HG03442 (cell line): ENCODE measurements around the gene MTSS2.

Experiments
- ATAC-seq: cut with Tn5 transposase; IDR thresholded peaks from one replicate; pipeline ENCODE4 v1.9.1; 2021; ENCODE audit warnings: mild to moderate bottlenecking, moderate library complexity; ENCODE audit not compliant: unreplicated experiment

Gene MTSS2

GRCh38 chr16:70715055-70715858 is 29.4 kb upstream of the MTSS2 start:
- ATAC-seq, result no peak

GRCh38 chr16:70714581-70715054 is 28.8 kb upstream of the MTSS2 start:
- no peak for ATAC-seq

- ATAC-seq, result no peak
These were observed 28.0 kb upstream of the MTSS2 start for GRCh38 chr16:70713824-70714223.

GRCh38 chr16:70713342-70713741 is 27.5 kb upstream of the MTSS2 start:
- ATAC-seq, result no peak

- no peak for ATAC-seq
These were observed 27.1 kb upstream of the MTSS2 start for GRCh38 chr16:70712942-70713341.

DNA sequence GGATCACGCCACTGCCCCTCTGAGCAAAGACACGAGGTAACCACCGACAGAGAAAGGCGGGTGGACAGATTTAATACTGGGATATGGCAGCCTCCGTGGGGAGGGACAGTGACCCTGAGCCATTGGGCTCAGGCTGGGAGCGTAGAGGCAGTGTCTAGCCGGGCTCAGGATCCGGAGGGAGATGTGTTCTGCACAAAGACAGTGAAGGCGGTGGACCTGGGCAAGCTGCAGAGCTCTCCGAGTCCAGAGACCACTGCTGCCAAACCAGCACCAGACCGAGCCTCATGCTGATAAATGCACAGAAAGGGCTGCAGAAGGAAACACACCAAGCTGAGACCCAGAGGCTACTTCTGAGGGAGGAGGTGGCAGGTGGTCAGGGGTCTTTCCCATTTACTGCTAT is 26.5 kb upstream of the MTSS2 start:
- ATAC-seq, result no peak

DNA sequence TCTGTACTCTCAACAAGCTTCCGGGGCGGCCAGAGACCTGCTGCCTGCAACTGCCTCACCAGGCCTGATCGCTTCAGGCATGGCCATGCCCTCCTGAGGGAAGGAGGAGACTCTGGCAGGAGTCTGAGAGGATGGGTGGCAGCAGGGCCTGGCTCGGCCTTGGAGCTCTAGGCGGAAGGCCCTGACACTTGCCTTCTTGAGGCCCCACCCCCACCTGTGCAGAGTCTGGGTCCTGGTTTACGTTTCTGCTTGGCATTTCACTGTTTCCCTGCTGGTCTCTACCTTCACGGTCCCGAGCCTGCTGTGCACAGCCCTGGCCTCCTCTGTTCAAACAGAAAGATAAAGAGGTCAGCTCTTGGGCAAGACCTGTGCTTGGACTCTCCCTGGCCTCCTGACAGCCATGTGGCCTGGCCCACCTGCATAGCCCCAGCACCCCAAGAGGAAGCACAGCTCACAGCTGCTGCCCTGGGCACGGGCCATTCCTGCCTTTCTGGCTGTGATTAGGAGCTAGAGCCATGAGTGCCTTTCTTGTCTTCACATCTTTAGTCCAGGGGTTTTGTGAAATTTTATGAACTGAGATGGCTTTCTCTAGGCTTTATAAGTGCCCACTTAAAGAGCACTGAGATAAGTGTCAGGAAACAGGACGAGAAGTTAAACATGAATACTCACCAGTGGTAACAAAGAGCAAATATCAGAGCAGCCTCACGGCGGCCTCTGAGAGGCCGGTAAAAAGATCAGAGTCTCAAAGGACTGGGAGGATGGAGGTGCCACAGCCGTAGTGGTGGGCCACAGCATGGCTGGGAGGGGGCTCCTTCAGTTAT is 25.6 kb upstream of the MTSS2 start:
- ATAC-seq, result no peak

DNA sequence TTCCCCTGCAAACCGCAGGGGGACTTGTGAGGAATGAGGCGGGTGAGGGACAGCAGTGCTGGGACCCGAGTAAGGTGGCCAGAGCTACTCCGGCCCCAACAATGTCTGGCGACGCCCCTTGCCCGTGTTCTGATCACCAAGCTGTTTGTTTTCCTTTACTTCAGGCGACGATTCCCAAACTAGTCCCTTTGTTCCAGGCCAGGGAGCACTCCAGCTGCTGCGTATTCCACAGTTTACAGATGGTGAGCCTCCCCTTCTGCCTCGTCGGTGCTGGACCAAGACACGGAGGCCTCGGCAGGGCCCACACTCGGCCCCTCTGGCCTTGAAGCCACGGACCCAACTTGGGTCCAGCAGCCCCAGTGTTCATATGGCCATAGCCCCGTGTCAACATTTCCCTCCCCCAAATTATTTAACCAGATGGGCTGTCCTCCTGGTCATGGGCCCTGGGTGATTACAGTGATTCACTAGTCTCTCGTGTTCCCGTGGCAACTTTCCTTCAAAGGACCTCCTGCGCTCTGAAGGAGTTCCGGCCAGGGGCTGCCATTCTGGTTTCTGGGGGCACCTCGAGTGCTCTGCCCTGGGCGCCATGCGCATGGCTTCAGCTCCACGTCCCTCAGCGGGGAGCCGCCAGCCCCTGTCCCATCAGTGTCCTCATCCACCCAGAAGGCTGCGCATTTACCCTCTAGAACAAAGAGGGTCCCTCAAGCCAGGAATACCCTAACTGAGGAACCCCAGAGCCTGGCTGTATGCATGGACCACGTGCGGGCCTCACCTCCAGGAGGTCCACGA is 24.8 kb upstream of the MTSS2 start:
- no peak for ATAC-seq

- ATAC-seq, result no peak
These were observed 24.1 kb upstream of the MTSS2 start for GRCh38 chr16:70709942-70710341.

GRCh38 chr16:70709457-70709856 is 23.6 kb upstream of the MTSS2 start:
- ATAC-seq, result no peak

DNA sequence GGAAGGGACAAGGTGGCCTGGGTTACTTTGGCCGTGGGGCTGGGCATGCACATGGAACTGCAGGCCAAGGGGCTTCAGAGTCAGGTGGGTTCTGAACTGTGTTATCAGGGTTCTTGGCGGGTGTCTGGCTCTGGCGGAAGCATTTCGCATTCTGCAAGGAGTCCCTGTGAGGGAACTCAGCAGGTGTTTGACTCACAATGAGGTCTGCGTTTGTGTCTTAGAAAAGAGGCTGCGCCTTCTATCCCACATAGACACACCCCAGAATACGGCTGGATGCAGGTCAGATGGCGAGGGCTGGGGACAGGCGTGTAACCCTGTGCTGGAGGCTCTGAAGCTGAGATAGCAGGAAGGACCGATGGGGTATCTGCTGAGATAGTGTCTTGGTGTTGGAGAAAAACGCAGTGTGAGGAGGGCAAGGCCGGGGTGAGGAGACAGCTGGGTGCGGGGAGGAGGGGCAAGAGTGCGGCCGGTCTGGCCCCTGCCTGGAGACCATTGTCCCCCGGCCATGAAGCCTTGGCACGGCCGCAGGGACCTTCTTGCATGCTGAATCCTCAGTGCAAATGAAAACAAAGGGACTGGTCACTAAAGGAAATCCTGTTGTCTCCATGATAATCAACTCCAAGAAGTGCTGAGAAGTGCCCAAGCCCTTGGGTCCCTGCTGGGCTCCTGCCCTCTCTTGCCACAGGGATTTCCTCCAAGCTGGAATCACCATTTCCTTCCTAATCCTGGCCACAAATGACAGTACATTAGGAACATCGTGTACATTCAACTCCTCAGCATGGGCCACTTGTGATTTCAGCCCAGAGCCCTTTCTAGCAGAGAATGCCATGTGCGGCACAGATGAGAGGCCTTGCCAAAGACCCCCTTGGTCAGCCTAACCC is 22.8 kb upstream of the MTSS2 start:
- no peak for ATAC-seq

- ATAC-seq, result no peak
These were observed 21.2 kb upstream of the MTSS2 start for GRCh38 chr16:70706948-70707465.

DNA sequence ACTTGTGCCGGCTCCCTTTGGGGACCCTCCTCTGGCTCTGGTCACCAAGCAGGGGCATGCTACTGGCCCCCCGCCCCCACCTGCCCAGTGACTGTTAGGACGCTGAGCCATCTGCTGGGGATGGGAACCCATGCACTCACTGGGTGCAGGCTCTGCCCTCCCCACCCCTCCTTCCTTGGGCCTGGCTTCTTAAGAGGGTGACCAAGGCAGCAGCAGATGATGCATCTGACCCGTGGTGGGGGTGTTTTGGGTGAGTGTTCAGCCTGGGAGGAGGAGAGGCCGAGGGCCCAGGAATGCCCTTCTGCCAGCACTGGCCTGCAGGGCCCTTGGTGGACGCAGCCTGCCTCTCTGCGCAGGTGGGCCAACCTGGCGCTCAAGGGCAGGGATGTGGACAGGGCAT is 19.2 kb upstream of the MTSS2 start:
- ATAC-seq, result no peak

- no peak for ATAC-seq
These were observed 18.7 kb upstream of the MTSS2 start for GRCh38 chr16:70704586-70704985.

DNA sequence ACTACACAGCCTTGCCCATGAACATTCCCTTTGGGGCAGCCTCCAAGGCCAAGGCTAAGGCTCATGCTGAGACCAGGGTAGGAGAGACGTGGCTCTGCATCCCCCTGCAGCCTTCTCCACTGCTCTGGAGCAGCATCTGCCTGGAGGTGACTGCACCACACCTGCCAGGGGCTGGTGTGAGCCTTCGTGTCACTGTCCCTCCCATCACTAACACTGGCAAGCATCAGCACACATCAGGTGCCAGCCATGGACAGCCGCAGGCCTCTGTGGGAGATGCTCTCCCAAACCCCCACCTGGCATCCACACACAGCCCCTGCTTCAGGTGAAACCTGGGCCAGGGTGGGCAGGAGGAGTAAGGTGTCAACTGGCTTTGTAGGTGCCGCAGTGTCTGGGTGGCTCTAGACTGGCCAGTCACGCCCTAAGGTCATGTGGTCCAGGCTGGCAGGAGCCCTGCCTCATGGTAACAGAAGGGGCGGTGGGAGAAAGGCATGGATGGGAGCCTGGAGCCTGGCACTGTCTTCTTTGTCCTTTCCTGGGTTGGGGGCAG is 18.1 kb upstream of the MTSS2 start:
- ATAC-seq, result no peak

DNA sequence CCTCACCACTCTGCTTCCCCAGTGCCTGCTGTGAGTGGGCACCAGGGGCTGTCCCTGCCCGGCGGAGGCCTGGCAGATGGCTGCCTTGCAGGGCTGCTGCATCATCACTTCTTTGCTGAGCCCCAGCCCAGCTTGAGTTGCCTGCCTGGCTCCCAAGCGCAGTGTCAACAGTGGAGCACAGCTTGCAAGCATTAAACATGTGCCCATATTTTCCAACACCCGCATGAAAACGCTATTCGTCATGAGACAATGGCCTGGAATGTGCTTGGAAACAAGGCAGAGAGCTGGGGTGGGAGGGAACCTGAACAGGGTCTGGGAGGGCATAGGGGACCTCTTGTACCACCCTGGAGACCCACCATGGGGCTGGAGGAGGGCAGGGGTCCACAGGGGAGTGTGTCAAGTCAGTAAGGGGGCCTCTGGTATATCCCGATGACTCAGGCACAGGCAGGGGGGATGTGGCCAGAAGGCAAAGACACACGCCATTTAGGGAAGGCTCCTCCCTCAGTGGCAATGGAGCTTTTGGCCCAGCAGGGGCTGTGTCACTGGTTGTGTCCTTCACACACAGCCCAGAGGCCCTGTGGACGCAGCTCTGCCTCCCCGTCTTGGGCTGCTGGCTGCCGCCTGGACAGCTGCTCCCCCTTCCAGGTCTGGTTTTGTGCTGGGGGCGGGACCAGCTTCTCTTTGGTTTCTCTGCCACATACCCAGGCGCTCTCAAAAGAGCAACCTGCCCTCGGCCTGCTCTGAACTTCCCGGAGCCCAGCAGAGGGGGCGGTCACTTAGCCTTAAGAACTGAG is 17.4 kb upstream of the MTSS2 start:
- ATAC-seq, result no peak

- no peak for ATAC-seq
These were observed 16.8 kb upstream of the MTSS2 start for GRCh38 chr16:70702624-70703023.

DNA sequence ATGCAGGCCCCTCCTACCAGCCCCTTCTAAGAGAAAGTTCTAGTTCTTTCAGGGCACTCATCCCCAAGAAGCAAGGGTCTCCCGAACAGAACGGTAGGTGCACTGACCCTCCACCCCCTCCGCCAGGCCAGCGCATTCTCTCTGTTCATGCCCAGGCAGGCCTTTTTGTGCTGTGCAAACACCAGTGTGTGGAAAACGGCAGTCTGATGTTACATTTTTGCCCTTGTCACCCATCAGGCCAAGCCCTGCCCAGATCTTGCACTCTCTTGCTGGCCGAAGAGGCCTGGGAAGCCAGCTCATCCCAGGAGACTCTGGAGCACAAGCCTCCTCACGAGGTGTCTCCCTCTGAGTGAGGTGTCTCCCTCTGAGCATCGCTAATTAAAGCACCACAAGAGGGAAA is 16.1 kb upstream of the MTSS2 start:
- no peak for ATAC-seq

DNA sequence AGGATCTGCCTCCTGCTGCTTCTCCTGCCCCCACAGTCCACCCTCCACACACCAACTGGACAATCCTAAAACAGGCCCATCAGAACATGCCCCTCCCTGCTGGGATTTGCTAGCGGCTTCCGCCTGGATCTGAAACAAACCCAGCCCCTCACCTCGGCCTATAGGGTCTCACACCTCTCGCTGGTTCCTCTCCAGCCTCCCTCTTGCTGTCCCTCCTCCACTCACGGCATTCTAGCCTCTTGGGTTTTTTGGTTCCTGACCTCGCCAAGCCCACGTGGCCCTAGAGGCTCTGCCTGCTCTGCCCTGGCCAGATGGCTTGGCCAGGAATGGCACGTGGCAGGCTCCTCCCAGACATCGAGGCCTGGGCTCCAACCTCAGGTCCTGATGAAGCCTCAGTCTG is 15.7 kb upstream of the MTSS2 start:
- no peak for ATAC-seq
